CD4-positive, alpha-beta memory T cell (primary cell): ENCODE measurements around the gene KRTAP5-8. TPM values are rescaled to one million over a fixed set of nuclear protein-coding genes. Genes with fewer than 3 reads are reported as not detected.
"Not testable (repeated sequence)": the region's sequence is repeated elsewhere in the genome, so short reads cannot be mapped to it uniquely, and the experiment has no call there.

Experiments used
- CTCF ChIA-PET: fragments of 350-600 bp; sonication (Branson Sonifier 250); formaldehyde crosslinking; loops from one replicate; lab custom pipeline; 2021; ENCODE audit warnings: inconsistent platforms; ENCODE audit not compliant: partially characterized antibody; lab: Charles Lee
- POLR2A ChIA-PET: fragments of 350-600 bp; sonication (Branson Sonifier 250); formaldehyde crosslinking; loops from one replicate; lab custom pipeline; 2021; ENCODE audit not compliant: partially characterized antibody; lab: Charles Lee
- DNase-seq, 5 donors: peaks; one replicate each; pipeline versions ENCODE4 v3.0.0 to v3.0.0-alpha.2; 2020 to 2022; ENCODE audit warnings: mixed read lengths in 1 of 5
- H3K27ac ChIP-seq: one replicate; pipeline ENCODE4 v1.7.0; 2013; ENCODE audit warnings: low read depth, low read length
- H3K27me3 ChIP-seq: 2 replicates; pipeline ENCODE4 v1.7.0; 2013; ENCODE audit warnings: mild to moderate bottlenecking, low read length, moderate library complexity; ENCODE audit not compliant: insufficient read depth
- H3K36me3 ChIP-seq: 2 replicates; pipeline ENCODE4 v1.7.0; 2013; ENCODE audit warnings: mild to moderate bottlenecking, low read length, moderate library complexity; ENCODE audit not compliant: insufficient read depth
- H3K4me1 ChIP-seq: 2 replicates; pipeline ENCODE4 v1.7.0; 2013; ENCODE audit warnings: mild to moderate bottlenecking, low read length, moderate library complexity; ENCODE audit not compliant: insufficient read depth
- H3K4me3 ChIP-seq, 2 donors: one replicate each; pipeline ENCODE4 v1.7.0; 2013; ENCODE audit warnings: low read length in 2 of 2, mild to moderate bottlenecking in 1 of 2
- H3K9me3 ChIP-seq, 2 donors: one replicate each; pipeline ENCODE4 v1.7.0; 2013; ENCODE audit warnings: low read length in 2 of 2, control low read depth in 1 of 2; ENCODE audit not compliant: control insufficient read depth in 1 of 2
- H3K27ac Mint-ChIP-seq, 7 donors: one replicate each; pipeline ENCODE4 v1.8.0; 2020 to 2021; ENCODE audit warnings: mixed read lengths in 7 of 7, mild to moderate bottlenecking in 6 of 7, inconsistent platforms in 3 of 7, moderate library complexity in 3 of 7
- H3K27me3 Mint-ChIP-seq, 2 donors: one replicate each; pipeline ENCODE4 v1.8.0; 2020 to 2021; ENCODE audit warnings: mixed read lengths in 2 of 2
- H3K36me3 Mint-ChIP-seq, 2 donors: one replicate each; pipeline ENCODE4 v1.8.0; 2020 to 2021; ENCODE audit warnings: mixed read lengths in 2 of 2, inconsistent platforms in 1 of 2, mild to moderate bottlenecking in 1 of 2
- H3K4me1 Mint-ChIP-seq, 4 donors: one replicate each; pipeline ENCODE4 v1.8.0; 2020 to 2021; ENCODE audit warnings: mixed read lengths in 4 of 4, mild to moderate bottlenecking in 1 of 4
- H3K4me3 Mint-ChIP-seq, 8 donors: one replicate each; pipeline ENCODE4 v1.8.0; 2020 to 2021; ENCODE audit warnings: mixed read lengths in 8 of 8, mild to moderate bottlenecking in 7 of 8, moderate library complexity in 6 of 8, inconsistent platforms in 3 of 8
- H3K9me3 Mint-ChIP-seq, 8 donors: one replicate each; pipeline ENCODE4 v1.8.0; 2020 to 2021; ENCODE audit warnings: mixed read lengths in 8 of 8, mild to moderate bottlenecking in 5 of 8, inconsistent platforms in 3 of 8, moderate library complexity in 1 of 8
- intact Hi-C: fragments of 100-400 bp; cut with micrococcal nuclease; formaldehyde crosslinking; loops from one replicate; pipeline ENCODE4 v1.15.1; 2023
- polyA plus RNA-seq, 2 donors: library from polyadenylated mRNA; unstranded; fragments of 300-500 nt; fragmentation: Illumina TruSeq; gene quantifications; one replicate each; pipeline ENCODE4 v1.2.3, GENCODE V29; 2021
- total RNA-seq, 2 experiments: library from RNA; stranded (reverse); gene quantifications; one replicate each; pipeline ENCODE4 v1.2.3, GENCODE V29; 2021

Gene KRTAP5-8
- total and polyA plus RNA-seq, 4 experiments from 2014 or later: not detected

- H3K36me3 ChIP-seq, intact Hi-C loops, H3K4me3 Mint-ChIP-seq, POLR2A ChIA-PET, H3K4me1 ChIP-seq, H3K9me3 ChIP-seq, H3K9me3 Mint-ChIP-seq, H3K27ac ChIP-seq, H3K27me3 ChIP-seq, DNase-seq, H3K36me3 Mint-ChIP-seq, H3K4me3 ChIP-seq, H3K4me1 Mint-ChIP-seq, CTCF ChIA-PET: not testable (repeated sequence)
- Mint-ChIP-seq H3K27ac (peak overlapping the region in 1 of 7 donors; percentile 66), H3K27me3 (peaks cover 23 to 28% of the 10 kb centered on the region in 2 donors)
Observed at GRCh38 chr11:71566626-71567599, 29.1 kb downstream of the KRTAP5-8 start.

GRCh38 chr11:71567633-71568032 is 29.8 kb downstream of the KRTAP5-8 start:
- H3K4me1 Mint-ChIP-seq, H3K9me3 ChIP-seq, H3K27ac ChIP-seq, H3K4me3 ChIP-seq, intact Hi-C loops, H3K4me3 Mint-ChIP-seq, CTCF ChIA-PET, H3K4me1 ChIP-seq, DNase-seq, POLR2A ChIA-PET, H3K36me3 ChIP-seq, H3K36me3 Mint-ChIP-seq, H3K9me3 Mint-ChIP-seq, H3K27ac Mint-ChIP-seq, H3K27me3 ChIP-seq: not testable (repeated sequence)
- H3K27me3 Mint-ChIP-seq: peaks cover 23 to 28% of the 10 kb centered on the region in 2 donors

GRCh38 chr11:71568704-71569349 is 31.0 kb downstream of the KRTAP5-8 start:
- H3K27me3 Mint-ChIP-seq: peaks cover 14 to 18% of the 10 kb centered on the region in 2 donors
- POLR2A ChIA-PET: no interaction called here
- peak overlapping the region in 1 of 7 donors; percentile 35 for H3K27ac Mint-ChIP-seq
- CTCF ChIA-PET: no interaction called here
- Histone ChIP-seq H3K27me3 (no peaks in the 10 kb centered on the region), H3K27ac (no peak overlapping the region), H3K4me3 (no peak overlapping the region), H3K4me1 (no peaks in the 10 kb centered on the region), H3K36me3 (no peaks in the 10 kb centered on the region), H3K9me3 (no peaks in the 10 kb centered on the region)
- no peak overlapping the region for H3K4me3 Mint-ChIP-seq
- H3K4me1 Mint-ChIP-seq: peaks cover 0 to 3% (median 0%) of the 10 kb centered on the region in 4 donors
- intact Hi-C loops: no loop called here
- DNase-seq: no peak
- H3K36me3 Mint-ChIP-seq: no peaks in the 10 kb centered on the region
- H3K9me3 Mint-ChIP-seq: no peaks in the 10 kb centered on the region

GRCh38 chr11:71571101-71571850 is 33.5 kb downstream of the KRTAP5-8 start:
- POLR2A ChIA-PET, CTCF ChIA-PET, H3K4me3 Mint-ChIP-seq, H3K4me1 ChIP-seq, H3K27me3 ChIP-seq, H3K4me3 ChIP-seq, H3K27ac ChIP-seq, DNase-seq, H3K9me3 Mint-ChIP-seq, H3K9me3 ChIP-seq, H3K4me1 Mint-ChIP-seq, H3K27ac Mint-ChIP-seq, H3K36me3 ChIP-seq, intact Hi-C loops, H3K36me3 Mint-ChIP-seq: not testable (repeated sequence)
- H3K27me3 Mint-ChIP-seq: peaks cover 7 to 10% of the 10 kb centered on the region in 2 donors

GRCh38 chr11:71572811-71573210 is 35.0 kb downstream of the KRTAP5-8 start:
- H3K27ac Mint-ChIP-seq: no peak overlapping the region

GRCh38 chr11:71574418-71574817 is 36.6 kb downstream of the KRTAP5-8 start:
- POLR2A ChIA-PET: no interaction called here
- H3K4me3 Mint-ChIP-seq: no peak overlapping the region
- CTCF ChIA-PET: no interaction called here
- Histone ChIP-seq H3K4me3 (no peak overlapping the region), H3K36me3 (no peaks in the 10 kb centered on the region), H3K9me3 (no peaks in the 10 kb centered on the region), H3K27ac (no peak overlapping the region), H3K27me3 (no peaks in the 10 kb centered on the region), H3K4me1 (no peaks in the 10 kb centered on the region)
- no peaks in the 10 kb centered on the region for H3K9me3 Mint-ChIP-seq
- H3K27me3 Mint-ChIP-seq: peaks cover 5 to 6% of the 10 kb centered on the region in 2 donors
- H3K4me1 Mint-ChIP-seq: peaks cover 0 to 3% (median 0%) of the 10 kb centered on the region in 4 donors
- no peaks in the 10 kb centered on the region for H3K36me3 Mint-ChIP-seq
- no peak for DNase-seq
- no peak overlapping the region for H3K27ac Mint-ChIP-seq
- intact Hi-C loops: no loop called here

More at GRCh38 chr11:71572811-71573210, 35.0 kb downstream of the KRTAP5-8 start:
- H3K4me1 Mint-ChIP-seq: peaks cover 0 to 3% (median 0%) of the 10 kb centered on the region in 4 donors
- H3K27me3 Mint-ChIP-seq: peaks cover 3 to 6% of the 10 kb centered on the region in 2 donors
- Histone ChIP-seq H3K36me3 (no peaks in the 10 kb centered on the region), H3K9me3 (no peaks in the 10 kb centered on the region), H3K4me1 (no peaks in the 10 kb centered on the region), H3K27ac (no peak overlapping the region), H3K27me3 (no peaks in the 10 kb centered on the region), H3K4me3 (no peak overlapping the region)
- intact Hi-C loops: no loop called here
- ChIA-PET CTCF (no interaction called here), POLR2A (no interaction called here)
- H3K4me3 Mint-ChIP-seq: no peak overlapping the region
- H3K9me3 Mint-ChIP-seq: no peaks in the 10 kb centered on the region
- no peaks in the 10 kb centered on the region for H3K36me3 Mint-ChIP-seq
- DNase-seq: no peak
